NOMO-1 treated with dmso at 0.1 percent for 144 hours (cell line): ENCODE data around the gene SLC35F3.
"Not testable (repeated sequence)": the region's sequence is repeated elsewhere in the genome, so short reads cannot be mapped to it uniquely, and the experiment has no call there.

ENCODE experiments used
- DNase-seq: peaks from one replicate; lab custom pipeline; 2025; ENCODE audit not compliant: unreplicated experiment; lab: John Stamatoyannopoulos, UW

Gene SLC35F3

GRCh38 chr1:233904633-233905415, at the start of gene SLC35F3:
Gene SLC35F3, plus strand, starts transcription at chr1:233904676.
- DNase-seq, result no peak

GRCh38 chr1:233859446-233859845, 45.0 kb upstream of the SLC35F3 start:
- DNase-seq, result no peak

- no peak for DNase-seq
These were observed 40.5 kb upstream of the SLC35F3 start for GRCh38 chr1:233863901-233864545.

GRCh38 chr1:233864578-233864977, 39.9 kb upstream of the SLC35F3 start:
- DNase-seq, result no peak

- no peak for DNase-seq
These were observed 39.3 kb upstream of the SLC35F3 start for GRCh38 chr1:233865216-233865615.

- DNase-seq, result no peak
These were observed 38.6 kb upstream of the SLC35F3 start for GRCh38 chr1:233865902-233866301.

- no peak for DNase-seq
These were observed 37.4 kb upstream of the SLC35F3 start for GRCh38 chr1:233867028-233867427.

- DNase-seq, result peak; percentile 35
These were observed 36.0 kb upstream of the SLC35F3 start for GRCh38 chr1:233868461-233868860.

GRCh38 chr1:233869680-233870079, 34.8 kb upstream of the SLC35F3 start:
- no peak for DNase-seq

- no peak for DNase-seq
These were observed 30.8 kb upstream of the SLC35F3 start for GRCh38 chr1:233873666-233874065.

GRCh38 chr1:233879841-233880240, 24.6 kb upstream of the SLC35F3 start:
- DNase-seq, result no peak

GRCh38 chr1:233883671-233884070, 20.8 kb upstream of the SLC35F3 start:
- no peak for DNase-seq

GRCh38 chr1:233884461-233885151, 19.9 kb upstream of the SLC35F3 start:
- DNase-seq, result no peak

GRCh38 chr1:233885196-233885920, 19.1 kb upstream of the SLC35F3 start:
- no peak for DNase-seq

GRCh38 chr1:233891151-233891550, 13.3 kb upstream of the SLC35F3 start:
- DNase-seq, result not testable (repeated sequence)

- DNase-seq, result no peak
These were observed 6.9 kb upstream of the SLC35F3 start for GRCh38 chr1:233897325-233898162.

- DNase-seq, result no peak
These were observed 3.0 kb upstream of the SLC35F3 start for GRCh38 chr1:233901495-233901894.

GRCh38 chr1:233905416-233906051, 1.1 kb downstream of the SLC35F3 start:
- no peak for DNase-seq

- DNase-seq, result no peak
These were observed 2.7 kb downstream of the SLC35F3 start for GRCh38 chr1:233907151-233907550.

- no peak for DNase-seq
These were observed 3.6 kb downstream of the SLC35F3 start for GRCh38 chr1:233908092-233908491.
